Prostate gland (tissue), 2 donors: ENCODE measurements around the gene CFAP97. TPM values are rescaled to one million over a fixed set of nuclear protein-coding genes. Genes with fewer than 3 reads are reported as not detected.
"Not testable (repeated sequence)": the region's sequence is repeated elsewhere in the genome, so short reads cannot be mapped to it uniquely, and the experiment has no call there.

Experiments used
- DNase-seq: peaks from one replicate; pipeline ENCODE4 v3.0.0-alpha.2; 2019; ENCODE audit warnings: low spot score
- H3K27ac ChIP-seq, 2 donors: fragments of 200-600 bp; sonication (generic); 2 replicates each; pipeline ENCODE4 v1.5.1; 2017 to 2019
- H3K27me3 ChIP-seq: fragments of 200-600 bp; sonication (generic); replicated peaks from 2 replicates; pipeline ENCODE4 v1.5.1; 2019; ENCODE audit not compliant: insufficient read depth
- H3K36me3 ChIP-seq, 2 donors: fragments of 200-600 bp; sonication (generic); 1 replicate in 1 of 2; 2 replicates in 1 of 2; pipeline versions ENCODE4 v1.5.1 to v1.8.1; 2017 to 2019
- H3K4me1 ChIP-seq: fragments of 200-600 bp; sonication (generic); replicated peaks from 2 replicates; pipeline ENCODE4 v1.5.1; 2019
- H3K4me3 ChIP-seq, 2 donors: fragments of 200-600 bp; sonication (generic); 2 replicates each; pipeline ENCODE4 v1.5.1; 2017 to 2019
- H3K9me3 ChIP-seq: fragments of 200-600 bp; sonication (generic); 2 replicates; pipeline ENCODE4 v1.5.1; 2017
- POLR2A ChIP-seq: fragments of 450-650 bp; IDR thresholded peaks from one replicate; pipeline ENCODE4 v1.6.1; 2016; ENCODE audit warnings: antibody characterized with exemption, mild to moderate bottlenecking
- POLR2AphosphoS5 ChIP-seq: sonication (generic); formaldehyde crosslinking; IDR thresholded peaks from one replicate; pipeline ENCODE4 v1.6.1; 2017; ENCODE audit warnings: antibody characterized with exemption
- WGBS: methylation state at CpG from one replicate; pipeline ENCODE4 v1.1.5; 2018; 5-methylcytosine and 5-hydroxymethylcytosine counted together
- intact Hi-C: fragments of 100-400 bp; cut with DNase I; formaldehyde crosslinking; loops from one replicate; pipeline ENCODE4 v1.14.2; 2022
- total RNA-seq, 2 donors: library from RNA; depleted of rRNA; stranded (reverse); fragments of >200 nt; gene quantifications; one replicate each; pipeline ENCODE4 v1.1.0, GENCODE V29; 2016
- TF ChIP-seq, protein P1 (sequence below), 4 experiments: fragments of 200-600 bp in 2 of 4; fragments of 450-650 bp in 2 of 4; sonication (generic) in 2 of 4; IDR thresholded peaks; 1 replicate in 3 of 4; 2 replicates in 1 of 4; pipeline ENCODE4 v1.5.1; 2016 to 2019; ENCODE audit warnings: antibody characterized with exemption in 4 of 4, mild to moderate bottlenecking in 2 of 4, moderate library complexity in 2 of 4

CFAP97 gene
- total RNA-seq, 2 donors from 2014 or later, result 28.9 to 35.2 TPM

DNA sequence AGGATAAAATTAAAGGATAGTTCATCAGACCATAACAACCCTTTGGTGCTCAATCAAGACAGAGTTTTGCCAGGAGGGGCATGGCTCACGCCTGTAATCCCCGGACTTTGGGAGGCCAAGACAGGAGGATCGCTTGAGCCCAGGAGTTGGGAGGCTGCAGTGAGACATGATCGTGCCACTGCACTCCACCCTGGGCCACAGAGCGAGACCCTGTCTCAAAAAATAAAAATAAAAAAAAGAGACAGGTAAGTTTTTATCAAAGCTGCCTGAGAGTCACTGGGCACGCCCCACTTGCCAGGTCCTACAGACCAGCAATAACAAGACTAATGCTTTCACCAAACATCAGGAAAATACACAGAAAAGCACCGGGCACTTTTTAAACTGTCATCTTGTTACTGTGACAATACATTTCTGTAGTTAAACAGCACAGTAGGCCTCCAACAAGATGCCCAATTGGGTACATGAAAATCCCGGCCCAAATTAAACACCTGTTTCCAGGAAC, 765 bp downstream of the CFAP97 start:
- 66% methylated on average over 8 of the region's 8 CpGs for WGBS
- H3K27me3 ChIP-seq, result no peaks in the 10 kb centered on the region
- no peaks in the 10 kb centered on the region for H3K36me3 ChIP-seq
- no peak for TF ChIP-seq POLR2AphosphoS5
- TF ChIP-seq POLR2A, result no peak
- TF ChIP-seq, protein P1, sequence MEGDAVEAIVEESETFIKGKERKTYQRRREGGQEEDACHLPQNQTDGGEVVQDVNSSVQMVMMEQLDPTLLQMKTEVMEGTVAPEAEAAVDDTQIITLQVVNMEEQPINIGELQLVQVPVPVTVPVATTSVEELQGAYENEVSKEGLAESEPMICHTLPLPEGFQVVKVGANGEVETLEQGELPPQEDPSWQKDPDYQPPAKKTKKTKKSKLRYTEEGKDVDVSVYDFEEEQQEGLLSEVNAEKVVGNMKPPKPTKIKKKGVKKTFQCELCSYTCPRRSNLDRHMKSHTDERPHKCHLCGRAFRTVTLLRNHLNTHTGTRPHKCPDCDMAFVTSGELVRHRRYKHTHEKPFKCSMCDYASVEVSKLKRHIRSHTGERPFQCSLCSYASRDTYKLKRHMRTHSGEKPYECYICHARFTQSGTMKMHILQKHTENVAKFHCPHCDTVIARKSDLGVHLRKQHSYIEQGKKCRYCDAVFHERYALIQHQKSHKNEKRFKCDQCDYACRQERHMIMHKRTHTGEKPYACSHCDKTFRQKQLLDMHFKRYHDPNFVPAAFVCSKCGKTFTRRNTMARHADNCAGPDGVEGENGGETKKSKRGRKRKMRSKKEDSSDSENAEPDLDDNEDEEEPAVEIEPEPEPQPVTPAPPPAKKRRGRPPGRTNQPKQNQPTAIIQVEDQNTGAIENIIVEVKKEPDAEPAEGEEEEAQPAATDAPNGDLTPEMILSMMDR (IDR thresholded peaks at IDR 0.05), result no peak
- peak overlapping the region; percentile 60 to 93 for H3K4me3 ChIP-seq
- H3K27ac ChIP-seq, result peak overlapping the region; percentile 94 to 98
- intact Hi-C loops, result loop anchor here (10.0 kb wide), 1 partner anchor 832 kb away; no protein-coding TSS in a partner anchor
- H3K9me3 ChIP-seq, result no peaks in the 10 kb centered on the region
- peaks cover 3% of the 10 kb centered on the region for H3K4me1 ChIP-seq
- DNase-seq, result no peak

DNA sequence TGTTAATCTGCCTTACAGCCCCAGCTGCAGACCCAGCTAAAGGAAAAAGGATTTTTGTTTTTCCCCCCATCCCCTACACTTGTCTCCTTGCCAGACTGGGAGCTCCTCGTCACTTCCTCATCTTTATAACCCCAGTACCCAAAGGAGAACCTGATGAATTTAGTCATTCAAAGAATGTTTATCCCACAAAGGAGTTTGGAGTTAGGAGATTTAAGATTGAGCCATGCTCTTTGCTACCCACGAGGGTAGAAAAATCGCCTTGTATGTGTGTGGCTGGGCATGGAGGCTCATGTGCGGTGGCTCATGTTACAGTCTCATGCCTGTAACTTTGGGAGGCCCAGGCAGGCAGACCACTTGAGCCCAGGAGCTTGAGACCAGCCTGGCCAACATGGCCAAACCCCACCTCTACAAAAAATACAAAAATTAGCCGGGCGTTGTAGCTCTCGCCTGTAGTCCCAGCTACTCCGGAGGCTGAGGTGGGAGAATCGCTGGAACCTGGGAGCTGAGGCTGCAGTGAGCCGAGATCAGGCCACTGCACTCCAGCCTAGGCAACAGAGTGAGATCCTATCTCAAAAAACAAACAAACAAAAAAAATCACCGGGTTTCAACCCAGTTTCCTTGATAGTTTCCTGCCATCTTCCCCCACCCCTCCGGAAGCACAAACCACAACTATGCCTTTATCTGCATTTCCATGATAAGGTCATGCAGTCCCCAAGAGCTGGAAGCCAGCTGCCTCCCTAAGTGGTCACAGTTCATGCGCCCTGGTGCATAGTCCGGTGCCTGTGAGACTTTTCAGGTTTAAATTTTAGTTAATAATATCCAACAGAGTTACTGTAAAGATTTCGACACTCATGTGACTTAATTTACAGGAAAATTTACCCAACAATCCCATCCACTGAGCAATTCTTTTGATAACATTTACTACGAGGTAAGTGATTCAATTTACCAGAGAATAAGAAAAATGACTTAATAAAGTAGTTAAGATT, 1.5 kb downstream of the CFAP97 start:
- H3K27me3 ChIP-seq, result no peaks in the 10 kb centered on the region
- DNase-seq, result no peak
- intact Hi-C loops, result loop anchor here (10.0 kb wide), 1 partner anchor 833 kb away; no protein-coding TSS in a partner anchor
- peaks cover 3% of the 10 kb centered on the region for H3K4me1 ChIP-seq
- no peaks in the 10 kb centered on the region for H3K36me3 ChIP-seq
- 51% methylated on average over 16 of the region's 16 CpGs for WGBS
- no peak overlapping the region for H3K4me3 ChIP-seq
- no peaks in the 10 kb centered on the region for H3K9me3 ChIP-seq
- TF ChIP-seq, protein P1 (IDR thresholded peaks at IDR 0.05), result no peak
- TF ChIP-seq POLR2A (no peak), POLR2AphosphoS5 (no peak)
- H3K27ac ChIP-seq, result peak overlapping the region; percentile 94 to 98

DNA sequence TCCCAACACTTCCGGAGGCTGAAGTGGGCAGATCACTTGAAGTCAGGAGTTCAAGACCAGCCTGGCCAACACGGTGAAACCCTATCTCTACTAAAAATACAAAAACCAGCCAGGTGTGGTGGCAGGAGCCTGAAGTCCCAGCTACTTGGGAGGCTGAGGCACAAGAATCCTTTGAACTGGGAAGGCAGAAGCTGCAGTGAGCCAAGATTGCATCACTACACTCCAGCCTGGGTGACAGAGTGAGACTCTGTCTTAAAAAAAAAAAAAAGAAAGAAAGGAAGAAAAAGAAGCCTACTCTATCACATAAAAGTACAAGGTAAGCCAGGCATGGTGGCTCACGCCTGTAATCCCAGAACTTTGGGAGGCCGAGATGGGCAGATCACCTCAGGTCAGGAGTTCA, 5.6 kb downstream of the CFAP97 start:
- intact Hi-C loops, H3K9me3 ChIP-seq, H3K36me3 ChIP-seq, DNase-seq, H3K27me3 ChIP-seq, H3K4me3 ChIP-seq, H3K27ac ChIP-seq, H3K4me1 ChIP-seq: not testable (repeated sequence)
- WGBS, result 92% methylated on average over 4 of the region's 4 CpGs

DNA sequence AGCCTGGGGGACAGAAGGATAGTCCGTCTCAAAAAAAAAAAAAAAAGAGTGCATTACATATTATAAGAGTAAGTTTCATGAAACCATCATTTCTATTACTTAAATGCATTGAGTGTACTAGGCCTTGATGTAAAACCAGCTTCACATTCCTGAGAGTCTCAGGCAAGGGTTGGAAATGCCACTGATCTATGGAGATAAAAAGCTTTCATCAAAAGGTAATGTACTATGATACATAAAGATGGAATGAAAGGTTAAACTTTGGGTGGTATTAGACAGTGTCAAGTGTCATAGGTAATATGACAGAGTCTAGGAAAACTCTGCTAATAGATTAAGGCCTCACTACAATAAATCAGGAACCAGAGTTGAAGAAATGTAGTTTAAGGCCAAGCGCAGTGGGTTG, 7.4 kb downstream of the CFAP97 start:
- Histone ChIP-seq H3K4me1 (no peaks in the 10 kb centered on the region), H3K27ac (peak overlapping the region in 1 of 2 donors; percentile 11), H3K27me3 (no peaks in the 10 kb centered on the region), H3K36me3 (no peaks in the 10 kb centered on the region), H3K9me3 (no peaks in the 10 kb centered on the region), H3K4me3 (no peak overlapping the region)
- 92% methylated on average over 2 of the region's 2 CpGs for WGBS
- no peak for TF ChIP-seq POLR2AphosphoS5
- TF ChIP-seq POLR2A, result no peak
- TF ChIP-seq, protein P1 (IDR thresholded peaks at IDR 0.05), result no peak
- DNase-seq, result no peak
- intact Hi-C loops, result no loop called here

DNA sequence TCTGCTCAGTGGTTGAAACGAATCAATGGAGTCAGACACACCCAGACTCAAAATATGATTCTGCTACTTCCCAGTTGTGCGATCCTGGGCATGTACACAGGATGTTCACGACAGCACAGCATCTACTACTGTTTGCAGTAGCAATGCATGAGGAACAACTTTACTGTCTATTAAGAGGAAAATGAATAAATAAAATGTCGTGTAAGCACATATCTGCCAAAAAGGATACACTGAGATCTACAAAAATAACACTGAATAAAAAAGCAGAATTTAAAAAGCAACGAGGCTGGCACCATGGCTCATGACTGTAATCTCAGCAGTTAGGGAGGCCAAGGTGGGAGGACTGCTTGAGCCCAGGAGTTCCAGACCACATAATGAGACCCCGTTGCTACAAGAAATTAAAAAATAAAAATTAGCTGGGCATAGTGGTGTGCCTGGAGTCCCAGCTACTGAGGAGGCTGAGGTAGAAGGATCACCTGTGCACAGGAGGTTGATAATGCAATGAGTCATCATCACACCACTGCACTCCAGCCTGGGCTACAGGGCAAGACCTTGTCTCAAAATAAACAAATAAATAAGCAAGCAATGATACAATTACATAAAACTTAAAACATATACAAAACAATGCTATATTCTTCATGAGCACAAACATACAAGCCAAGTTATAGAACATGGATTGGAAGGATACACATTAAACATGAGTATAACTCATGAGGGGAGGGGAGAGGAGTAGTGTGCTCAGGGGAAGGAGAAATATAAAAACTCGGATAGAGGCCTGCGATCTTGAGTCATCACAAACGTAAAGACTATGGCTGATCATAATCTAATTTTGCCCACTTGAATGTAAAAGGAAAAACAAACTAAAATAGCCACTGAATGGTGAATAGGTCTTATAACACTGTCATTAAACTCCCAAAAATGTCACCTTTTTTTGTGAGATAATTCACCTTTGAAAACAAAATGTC, 8.6 kb downstream of the CFAP97 start:
- WGBS, result 46% methylated on average over 9 of the region's 9 CpGs
- H3K9me3 ChIP-seq, result no peaks in the 10 kb centered on the region
- intact Hi-C loops, result no loop called here
- H3K27me3 ChIP-seq, result no peaks in the 10 kb centered on the region
- H3K27ac ChIP-seq, result peak overlapping the region in 1 of 2 donors; percentile 11
- no peaks in the 10 kb centered on the region for H3K36me3 ChIP-seq
- no peak overlapping the region for H3K4me3 ChIP-seq
- no peaks in the 10 kb centered on the region for H3K4me1 ChIP-seq
- no peak for TF ChIP-seq POLR2A
- no peak for TF ChIP-seq POLR2AphosphoS5
- TF ChIP-seq, protein P1 (IDR thresholded peaks at IDR 0.05), result no peak
- no peak for DNase-seq
